Right renal cortex interstitium (tissue), 3 donors: ENCODE results near the gene NOXA1. TPM values are rescaled to one million over a fixed set of nuclear protein-coding genes. Genes with fewer than 3 reads are reported as not detected.
"Not testable (repeated sequence)": the region's sequence is repeated elsewhere in the genome, so short reads cannot be mapped to it uniquely, and the experiment has no call there.

Experiments used
- DNase-seq, 3 donors: peaks; one replicate each; pipeline ENCODE4 v3.0.0-alpha.2; 2013; ENCODE audit warnings: low read depth in 3 of 3, low spot score in 2 of 3
- polyA plus RNA-seq, 3 donors: library from polyadenylated mRNA; unstranded; fragments of 120-200 nt; gene quantifications; one replicate each; pipeline ENCODE4 v1.2.1, GENCODE V29; 2013; ENCODE audit not compliant: insufficient read length in 3 of 3

The NOXA1 gene
- polyA plus RNA-seq, 3 donors, result 3.9 to 4.9 (median 4.8) TPM

DNA sequence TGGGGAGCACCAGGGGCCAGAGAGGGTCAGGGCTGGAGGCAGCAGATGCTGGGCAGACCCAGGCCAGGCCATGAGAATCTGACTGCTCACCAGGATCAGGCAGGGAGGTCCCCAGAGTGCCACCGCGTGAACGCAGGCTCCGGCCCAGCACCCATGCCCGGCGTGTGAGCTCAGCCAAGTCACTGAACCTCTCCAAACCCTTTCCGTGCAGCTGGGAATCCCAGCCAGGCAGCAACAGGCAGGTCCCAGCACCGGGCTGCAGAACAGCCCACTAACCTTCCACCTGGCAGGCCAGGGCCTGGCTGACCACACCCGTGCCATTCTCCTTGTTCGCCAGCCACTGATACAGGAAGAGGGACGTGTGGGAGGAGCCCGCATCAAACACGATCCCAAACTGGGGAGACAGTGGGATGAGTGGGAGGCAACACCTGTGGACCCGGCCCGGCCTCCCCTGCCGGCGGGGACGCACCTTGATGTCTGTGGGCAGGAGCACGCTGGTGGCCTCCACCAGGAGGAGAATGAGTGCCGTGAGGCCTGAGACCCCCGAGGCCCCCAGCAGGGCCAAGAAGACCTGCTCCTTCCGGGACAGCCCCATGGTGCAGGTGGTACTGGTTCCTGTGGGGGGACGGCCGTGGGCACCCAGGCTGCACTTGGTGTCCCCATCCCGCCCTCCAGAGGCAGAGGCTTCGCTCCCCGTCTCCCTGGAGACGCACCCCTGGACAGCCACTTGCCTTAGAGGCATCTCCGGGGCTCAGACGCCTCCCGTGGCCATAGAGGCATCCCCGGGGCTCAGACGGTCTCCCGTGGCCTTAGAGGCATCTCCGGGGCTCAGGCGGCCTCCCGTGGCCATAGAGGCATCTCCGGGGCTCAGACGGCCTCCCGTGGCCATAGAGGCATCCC is 14.7 kb downstream of the NOXA1 start:
- no peak for DNase-seq

GRCh38 chr9:137438591-137439157 is 15.5 kb downstream of the NOXA1 start:
- DNase-seq, result no peak

GRCh38 chr9:137439158-137439714 is 16.0 kb downstream of the NOXA1 start:
- DNase-seq, result no peak

DNA sequence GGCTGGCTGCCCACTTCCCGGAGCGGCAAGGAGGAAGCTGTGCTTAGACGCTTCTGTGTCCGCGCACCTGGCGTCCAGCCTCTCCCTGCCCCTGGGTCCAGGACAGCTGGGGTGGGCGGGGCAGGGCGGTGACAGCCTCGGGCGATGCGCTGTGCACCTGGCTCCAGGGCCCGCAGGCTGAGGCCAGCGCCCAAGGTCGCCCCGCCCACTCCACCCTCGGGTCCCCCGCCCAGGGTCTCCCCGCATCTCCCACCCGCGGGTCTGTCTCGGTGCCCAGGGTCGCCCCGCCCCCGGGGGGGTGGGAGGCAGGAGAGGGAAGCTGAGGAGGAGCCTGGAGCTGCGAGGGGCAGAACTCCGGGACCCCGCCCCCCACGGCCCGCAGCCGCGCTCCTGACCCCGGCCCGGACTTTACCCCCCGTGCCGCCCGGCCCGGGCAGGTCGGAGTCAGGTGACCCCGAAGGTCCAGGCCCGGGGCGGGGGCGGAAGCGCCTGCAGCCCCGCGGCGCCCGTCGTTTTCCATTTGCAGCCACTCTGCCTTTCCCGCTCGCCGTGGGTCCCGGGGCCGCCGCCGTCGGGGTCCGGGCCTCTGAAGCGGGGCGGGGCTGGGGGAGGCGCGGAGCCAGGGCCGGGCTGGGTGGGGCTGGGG is 18.2 kb downstream of the NOXA1 start, which contains the start of gene ENTPD8:
Gene ENTPD8, minus strand, starts transcription at position 69 of the 646 bp plus-strand sequence. CDS start 3,072 bp downstream, outside the sequence.
- no peak for DNase-seq

DNA sequence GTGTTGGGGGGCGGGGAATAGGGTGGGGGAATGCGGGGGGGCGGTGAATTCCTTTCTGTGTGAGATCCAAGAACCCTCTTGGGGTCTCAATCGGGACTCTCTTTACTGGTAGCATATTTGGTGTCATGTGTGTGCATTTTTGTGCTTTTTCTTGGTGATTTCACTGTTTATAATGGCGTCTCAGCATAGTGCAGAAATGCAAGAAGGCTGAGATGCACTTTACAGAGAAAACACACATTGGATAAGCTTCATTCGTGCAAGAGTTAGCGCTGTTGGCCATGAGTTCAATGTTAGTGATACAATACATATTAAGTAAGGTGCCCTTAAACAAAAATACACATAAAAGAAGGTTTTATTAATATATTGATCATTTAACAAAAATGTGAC is 18.7 kb downstream of the NOXA1 start:
- DNase-seq, result no peak

DNA sequence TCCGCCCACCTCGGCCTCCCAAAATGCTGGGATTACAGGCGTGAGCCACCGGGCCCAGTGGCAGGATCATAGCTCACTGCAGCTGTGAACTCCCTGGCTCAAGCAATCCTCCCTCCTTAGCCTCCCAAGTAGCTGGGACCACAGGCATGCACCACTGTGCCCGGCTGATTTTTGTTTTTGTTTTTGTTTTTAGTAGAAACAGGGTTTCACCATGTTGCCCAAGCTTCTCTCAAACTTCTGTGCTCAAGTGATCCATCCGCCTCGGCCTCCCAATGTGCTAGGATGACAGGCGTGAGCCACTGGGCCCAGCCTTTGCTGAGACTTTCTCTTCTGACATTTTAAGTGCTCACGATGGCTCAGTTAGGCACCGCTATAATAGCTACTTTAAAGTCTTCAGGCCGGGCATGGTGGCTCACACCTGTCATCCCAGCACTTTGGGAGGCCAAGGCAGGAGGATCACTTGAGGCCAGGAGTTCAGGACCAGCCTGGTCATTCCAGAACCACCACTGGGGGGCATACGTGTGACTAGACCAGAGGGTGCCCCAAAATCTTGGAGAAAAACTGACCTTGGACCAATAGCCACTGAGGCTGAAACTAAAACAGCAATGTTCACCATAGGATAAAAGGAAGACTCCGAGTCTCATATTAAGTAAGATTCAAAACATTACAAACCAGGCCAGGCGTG is 21.1 kb downstream of the NOXA1 start:
- no peak for DNase-seq

GRCh38 chr9:137445275-137445807 is 22.1 kb downstream of the NOXA1 start:
- no peak for DNase-seq

DNA sequence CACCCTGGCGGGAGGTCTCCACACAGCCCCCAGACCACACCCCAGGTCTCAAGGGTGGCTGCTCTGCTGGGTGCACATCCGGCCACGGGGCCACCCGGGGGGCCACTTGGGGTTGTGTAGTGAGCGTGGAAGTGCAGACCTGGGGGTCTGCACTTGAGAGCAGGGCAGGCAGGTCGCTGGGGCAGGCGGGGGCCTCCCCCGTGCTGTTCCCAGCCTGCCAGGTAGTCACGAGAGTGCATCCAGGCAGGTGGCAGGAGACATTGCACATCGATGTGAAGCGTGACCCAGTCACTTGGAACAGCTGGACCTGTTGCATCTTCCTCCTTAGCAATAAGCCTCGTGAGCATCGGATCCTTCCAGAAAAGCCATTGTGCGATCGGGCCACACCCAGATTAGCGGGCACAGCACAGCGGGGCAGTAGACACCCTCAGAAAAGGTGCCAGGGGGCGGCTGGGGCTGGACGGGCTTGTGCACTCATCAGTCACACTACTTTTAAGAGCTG is 22.8 kb downstream of the NOXA1 start:
- DNase-seq, result no peak

GRCh38 chr9:137446851-137447471 is 23.8 kb downstream of the NOXA1 start:
- DNase-seq, result no peak

DNA sequence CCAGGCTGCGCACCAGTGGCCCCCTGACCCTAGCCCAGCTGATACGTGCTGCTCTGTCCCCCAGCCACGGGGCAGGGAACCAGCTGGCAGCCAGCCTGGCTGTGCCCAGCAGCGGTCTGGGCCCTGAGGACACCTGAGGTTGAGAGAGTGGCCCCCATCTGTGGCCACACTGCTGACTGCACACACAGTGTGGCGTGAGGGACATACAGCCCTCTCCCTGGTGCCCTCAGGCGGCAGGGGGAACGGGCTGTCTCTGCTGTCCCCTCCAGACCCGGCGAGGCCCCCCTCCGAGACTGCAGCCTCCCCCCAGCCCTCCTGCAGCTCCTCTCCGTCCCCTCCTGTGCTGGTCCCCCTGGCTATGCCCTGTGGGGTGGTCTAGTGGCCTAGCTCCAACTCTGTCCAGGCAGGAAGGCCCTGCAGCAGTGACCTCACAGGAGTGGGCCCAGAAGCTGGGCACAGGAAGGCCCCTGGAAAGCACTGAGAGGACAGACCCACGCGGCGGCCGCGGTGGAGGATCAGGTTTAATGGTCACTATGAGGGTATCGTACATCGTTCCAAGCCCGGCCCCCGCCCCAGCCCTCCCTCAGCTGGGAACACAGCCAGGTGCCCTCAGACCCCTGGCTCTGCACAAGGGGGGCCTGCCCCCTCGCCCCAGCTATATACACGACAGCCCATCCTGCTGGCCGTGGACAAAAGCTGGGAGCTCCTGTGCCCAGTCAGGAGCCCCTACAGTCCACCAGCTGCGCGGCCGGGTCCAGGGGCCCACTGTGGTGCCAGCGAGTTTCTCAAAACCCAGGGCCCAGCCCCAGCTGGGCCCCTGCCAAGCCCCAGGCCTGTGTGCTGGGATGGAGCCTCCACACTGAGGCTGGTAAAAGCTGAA is 24.8 kb downstream of the NOXA1 start:
- no peak for DNase-seq

GRCh38 chr9:137448602-137448962 is 25.4 kb downstream of the NOXA1 start:
- DNase-seq, result no peak

- no peak for DNase-seq
Measured at GRCh38 chr9:137449081-137449844, 26.1 kb downstream of the NOXA1 start.

DNA sequence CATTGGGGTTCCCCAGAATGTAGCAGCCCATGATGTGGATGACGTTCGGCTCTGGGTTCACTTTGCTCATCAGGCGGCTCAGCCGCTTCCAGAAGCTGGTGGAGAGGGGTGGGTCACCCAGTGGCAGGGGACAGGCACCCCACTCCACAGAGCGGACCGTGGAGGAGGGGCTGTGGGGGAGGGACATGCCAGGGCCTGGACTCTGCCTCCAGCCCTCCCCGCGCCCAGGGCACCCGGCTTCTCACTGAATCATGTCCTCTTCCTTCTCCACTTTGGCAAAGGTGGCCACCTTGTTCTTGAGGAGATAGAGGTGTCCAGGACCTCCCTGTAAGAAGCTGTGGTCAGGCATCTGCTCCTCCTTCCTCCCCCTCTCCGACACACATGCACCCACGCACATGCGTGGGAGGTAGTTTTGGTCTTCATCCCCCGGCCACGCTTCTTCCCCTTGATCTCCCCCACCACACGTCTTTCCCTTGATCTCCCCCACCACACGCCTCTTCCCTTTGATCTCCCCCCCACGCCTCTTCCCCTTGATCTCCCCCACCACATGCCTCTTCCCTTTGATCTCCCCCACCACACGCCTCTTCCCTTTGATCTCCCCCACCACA is 26.8 kb downstream of the NOXA1 start:
- DNase-seq, result no peak

- DNase-seq, result not testable (repeated sequence)
Measured at GRCh38 chr9:137450539-137451222, 27.5 kb downstream of the NOXA1 start.

GRCh38 chr9:137451264-137452005 is 28.2 kb downstream of the NOXA1 start:
- DNase-seq, result not testable (repeated sequence)

- no peak for DNase-seq
Measured at GRCh38 chr9:137452006-137452760, 29.0 kb downstream of the NOXA1 start.
